GM18909 (cell line): ENCODE measurements around the gene ST6GALNAC2.

Experiments
- ATAC-seq: cut with Tn5 transposase; IDR thresholded peaks from one replicate; pipeline ENCODE4 v1.9.1; 2021; ENCODE audit warnings: mild to moderate bottlenecking; ENCODE audit not compliant: unreplicated experiment, poor library complexity

Gene ST6GALNAC2

GRCh38 chr17:76601065-76601464, 15.4 kb upstream of the ST6GALNAC2 start:
- ATAC-seq, result no peak

GRCh38 chr17:76599694-76600460, 14.2 kb upstream of the ST6GALNAC2 start:
- no peak for ATAC-seq

- no peak for ATAC-seq
Measured at GRCh38 chr17:76598004-76598439, 12.4 kb upstream of the ST6GALNAC2 start.

- ATAC-seq, result no peak
Measured at GRCh38 chr17:76597156-76598003, 11.7 kb upstream of the ST6GALNAC2 start.

- no peak for ATAC-seq
Measured at GRCh38 chr17:76594690-76595089, 9.0 kb upstream of the ST6GALNAC2 start.

GRCh38 chr17:76593959-76594358, 8.3 kb upstream of the ST6GALNAC2 start:
- ATAC-seq, result no peak

- no peak for ATAC-seq
Measured at GRCh38 chr17:76593384-76593826, 7.7 kb upstream of the ST6GALNAC2 start.

- ATAC-seq, result no peak
Measured at GRCh38 chr17:76588182-76588581, 2.5 kb upstream of the ST6GALNAC2 start.

GRCh38 chr17:76586741-76587487, 1.3 kb upstream of the ST6GALNAC2 start:
- no peak for ATAC-seq

- no peak for ATAC-seq
Measured at GRCh38 chr17:76585033-76585648, 519 bp downstream of the ST6GALNAC2 start.

GRCh38 chr17:76584427-76585032, 1.1 kb downstream of the ST6GALNAC2 start:
- no peak for ATAC-seq

GRCh38 chr17:76582660-76583059, 3.0 kb downstream of the ST6GALNAC2 start:
- ATAC-seq, result no peak

GRCh38 chr17:76581515-76581914, 4.1 kb downstream of the ST6GALNAC2 start:
- no peak for ATAC-seq

GRCh38 chr17:76579281-76579680, 6.4 kb downstream of the ST6GALNAC2 start:
- ATAC-seq, result no peak

- ATAC-seq, result no peak
Measured at GRCh38 chr17:76578376-76578775, 7.3 kb downstream of the ST6GALNAC2 start.

- ATAC-seq, result no peak
Measured at GRCh38 chr17:76577876-76578275, 7.8 kb downstream of the ST6GALNAC2 start.

GRCh38 chr17:76576189-76576588, 9.5 kb downstream of the ST6GALNAC2 start:
- no peak for ATAC-seq

GRCh38 chr17:76575570-76575969, 10.1 kb downstream of the ST6GALNAC2 start:
- ATAC-seq, result no peak

- ATAC-seq, result no peak
Measured at GRCh38 chr17:76574166-76574565, 11.5 kb downstream of the ST6GALNAC2 start.

GRCh38 chr17:76573096-76573495, 12.6 kb downstream of the ST6GALNAC2 start:
- ATAC-seq, result no peak
